ENCODE measurements around the gene RALGPS1. TPM values are rescaled to one million over a fixed set of nuclear protein-coding genes. Genes with fewer than 3 reads are reported as not detected.

Gene RALGPS1
- total RNA-seq, 1 donor from 2014 or later, result 15.2 TPM

GRCh38 chr9:127059765-127060361 lies 145.3 kb downstream of the RALGPS1 start:
- DNase-seq (ENCODE audit: extremely low spot score in 2 of 2), result peak in 1 of 2 donors; percentile 82
- peak overlapping the region; percentile 49 for H3K27ac ChIP-seq
- H3K9me3 ChIP-seq, result no peaks in the 10 kb centered on the region
- peaks cover 25% of the 10 kb centered on the region for H3K4me1 ChIP-seq
- H3K27me3 ChIP-seq, result no peaks in the 10 kb centered on the region
- H3K36me3 ChIP-seq, result no peaks in the 10 kb centered on the region
- TF ChIP-seq POLR2A (IDR thresholded peaks at IDR 0.05) (no peak), POLR2AphosphoS5 (IDR thresholded peaks at IDR 0.05; ENCODE audit: insufficient read depth in 1 of 2, low read depth in 1 of 2) (no peak)
- TF ChIP-seq, protein P1, sequence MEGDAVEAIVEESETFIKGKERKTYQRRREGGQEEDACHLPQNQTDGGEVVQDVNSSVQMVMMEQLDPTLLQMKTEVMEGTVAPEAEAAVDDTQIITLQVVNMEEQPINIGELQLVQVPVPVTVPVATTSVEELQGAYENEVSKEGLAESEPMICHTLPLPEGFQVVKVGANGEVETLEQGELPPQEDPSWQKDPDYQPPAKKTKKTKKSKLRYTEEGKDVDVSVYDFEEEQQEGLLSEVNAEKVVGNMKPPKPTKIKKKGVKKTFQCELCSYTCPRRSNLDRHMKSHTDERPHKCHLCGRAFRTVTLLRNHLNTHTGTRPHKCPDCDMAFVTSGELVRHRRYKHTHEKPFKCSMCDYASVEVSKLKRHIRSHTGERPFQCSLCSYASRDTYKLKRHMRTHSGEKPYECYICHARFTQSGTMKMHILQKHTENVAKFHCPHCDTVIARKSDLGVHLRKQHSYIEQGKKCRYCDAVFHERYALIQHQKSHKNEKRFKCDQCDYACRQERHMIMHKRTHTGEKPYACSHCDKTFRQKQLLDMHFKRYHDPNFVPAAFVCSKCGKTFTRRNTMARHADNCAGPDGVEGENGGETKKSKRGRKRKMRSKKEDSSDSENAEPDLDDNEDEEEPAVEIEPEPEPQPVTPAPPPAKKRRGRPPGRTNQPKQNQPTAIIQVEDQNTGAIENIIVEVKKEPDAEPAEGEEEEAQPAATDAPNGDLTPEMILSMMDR (IDR thresholded peaks at IDR 0.05), result no peak
- no peak overlapping the region for H3K4me3 ChIP-seq
- intact Hi-C loops (cut with DNase I), result no loop called here

- H3K4me3 ChIP-seq, result no peak overlapping the region
- no peaks in the 10 kb centered on the region for H3K27me3 ChIP-seq
- no peaks in the 10 kb centered on the region for H3K9me3 ChIP-seq
- no peak for TF ChIP-seq POLR2AphosphoS5 (IDR thresholded peaks at IDR 0.05; ENCODE audit: insufficient read depth in 1 of 2, low read depth in 1 of 2)
- TF ChIP-seq, protein P1 (IDR thresholded peaks at IDR 0.05), result no peak
- TF ChIP-seq POLR2A (IDR thresholded peaks at IDR 0.05), result no peak
- no peak overlapping the region for H3K27ac ChIP-seq
- H3K36me3 ChIP-seq, result no peaks in the 10 kb centered on the region
- peaks cover 25% of the 10 kb centered on the region for H3K4me1 ChIP-seq
- intact Hi-C loops (cut with DNase I), result no loop called here
- DNase-seq (ENCODE audit: extremely low spot score in 2 of 2), result no peak
Observed at GRCh38 chr9:127061411-127061810, 146.8 kb downstream of the RALGPS1 start.

DNA sequence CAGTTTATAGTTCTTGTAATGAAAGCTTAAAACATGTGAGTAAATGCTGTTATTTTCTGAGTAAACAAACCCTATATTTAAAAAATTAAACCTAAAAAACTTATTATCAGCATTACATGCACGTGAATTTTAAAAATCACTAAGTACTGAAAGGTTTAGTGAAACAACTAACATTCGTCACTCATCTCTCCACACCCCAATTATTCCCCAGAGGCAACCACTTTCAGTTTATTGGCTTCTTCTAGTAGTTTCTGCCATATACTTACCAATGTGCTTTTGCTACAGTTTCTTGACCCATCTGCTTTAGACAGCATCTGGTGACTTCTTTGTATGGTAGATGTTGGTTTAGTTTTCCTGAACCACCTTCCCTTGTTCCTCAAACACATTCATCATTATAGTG lies 149.8 kb downstream of the RALGPS1 start:
- H3K4me3 ChIP-seq, result no peak overlapping the region
- TF ChIP-seq POLR2AphosphoS5 (IDR thresholded peaks at IDR 0.05; ENCODE audit: insufficient read depth in 1 of 2, low read depth in 1 of 2) (no peak), POLR2A (IDR thresholded peaks at IDR 0.05) (no peak)
- TF ChIP-seq, protein P1 (IDR thresholded peaks at IDR 0.05), result no peak
- intact Hi-C loops (cut with DNase I), result no loop called here
- no peaks in the 10 kb centered on the region for H3K9me3 ChIP-seq
- peaks cover 10% of the 10 kb centered on the region for H3K4me1 ChIP-seq
- DNase-seq (ENCODE audit: extremely low spot score in 2 of 2), result no peak
- H3K27ac ChIP-seq, result no peak overlapping the region
- no peaks in the 10 kb centered on the region for H3K36me3 ChIP-seq
- no peaks in the 10 kb centered on the region for H3K27me3 ChIP-seq

DNA sequence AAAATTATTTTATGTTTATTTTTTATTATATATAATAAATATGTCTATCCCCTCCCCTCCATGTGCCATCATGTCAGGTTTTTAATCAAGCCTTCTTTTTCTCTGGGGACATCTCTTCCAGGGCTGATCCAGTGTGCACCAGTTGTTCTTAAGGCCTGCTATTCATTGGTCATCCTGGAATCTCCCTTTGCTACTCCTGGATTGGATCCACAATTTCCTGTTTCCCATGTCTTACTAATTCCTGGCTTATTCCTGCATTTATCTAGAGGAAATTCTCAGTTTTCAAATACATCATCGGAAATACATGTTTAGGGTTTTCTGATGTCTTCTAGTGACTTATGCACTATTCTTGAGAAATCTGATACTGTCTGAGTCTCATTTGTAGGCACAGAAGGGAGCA lies 151.0 kb downstream of the RALGPS1 start:
- H3K9me3 ChIP-seq, result no peaks in the 10 kb centered on the region

More for the DNA sequence above, 151.0 kb downstream of the RALGPS1 start:
- H3K4me3 ChIP-seq, result no peak overlapping the region
- TF ChIP-seq, protein P1 (IDR thresholded peaks at IDR 0.05), result no peak
- no peak for TF ChIP-seq POLR2A (IDR thresholded peaks at IDR 0.05)
- TF ChIP-seq POLR2AphosphoS5 (IDR thresholded peaks at IDR 0.05; ENCODE audit: insufficient read depth in 1 of 2, low read depth in 1 of 2), result no peak
- no peaks in the 10 kb centered on the region for H3K27me3 ChIP-seq
- no peaks in the 10 kb centered on the region for H3K4me1 ChIP-seq
- intact Hi-C loops (cut with DNase I), result no loop called here
- H3K36me3 ChIP-seq, result no peaks in the 10 kb centered on the region
- no peak overlapping the region for H3K27ac ChIP-seq
- no peak for DNase-seq (ENCODE audit: extremely low spot score in 2 of 2)

Measured in vagina (tissue), 2 donors.